ENCODE measurements around the gene VPS52. TPM values are rescaled to one million over a fixed set of nuclear protein-coding genes. Genes with fewer than 3 reads are reported as not detected.

Gene VPS52
- total and polyA plus RNA-seq, 9 of the 15 experiments (the other 6 are each of a cell fraction or from before 2014, with no cell fraction given) = 24.4 to 103 (median 40.2) TPM

DNA sequence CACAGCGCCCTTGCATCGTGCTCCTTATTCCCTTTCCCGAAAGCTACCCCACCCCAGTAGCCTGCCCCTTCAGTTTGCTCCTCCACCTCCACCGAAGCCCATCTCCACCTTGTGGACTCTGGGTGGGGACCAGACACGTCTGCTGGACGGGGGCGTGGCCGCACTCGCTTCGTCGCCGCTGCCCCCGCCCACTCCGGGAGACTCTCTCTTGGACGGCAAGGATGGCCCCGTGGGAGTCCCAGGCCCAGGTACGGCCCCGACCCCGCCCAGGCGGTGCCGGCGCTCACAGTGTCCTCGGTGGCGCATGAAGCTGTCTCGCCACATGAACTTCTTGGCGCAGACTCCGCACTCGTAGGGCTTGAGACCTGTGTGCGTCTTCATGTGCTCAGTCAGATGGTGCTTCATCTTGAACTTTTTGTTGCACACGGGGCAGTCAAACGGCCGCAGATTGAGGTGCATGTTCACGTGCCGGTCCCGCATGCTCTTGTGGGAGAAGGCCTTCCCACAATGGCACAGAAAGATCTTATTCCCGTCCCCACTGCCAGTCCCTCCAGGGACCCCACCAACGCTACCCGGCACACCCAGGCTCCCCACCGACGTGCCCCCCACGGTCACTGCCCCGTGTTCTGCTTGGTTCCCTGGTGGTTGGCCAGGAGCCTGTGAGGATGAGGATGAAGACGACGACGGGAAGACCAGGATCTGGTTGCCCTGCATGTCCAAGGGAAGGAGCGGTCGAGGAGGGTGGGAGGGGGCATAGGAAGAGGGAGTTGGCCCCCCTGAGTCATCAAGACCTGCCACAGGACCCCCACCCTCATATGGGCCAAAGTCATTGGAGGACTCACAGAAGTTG, 43.5 kb upstream of the VPS52 start (continued):
- TF ChIP-seq, protein P1, sequence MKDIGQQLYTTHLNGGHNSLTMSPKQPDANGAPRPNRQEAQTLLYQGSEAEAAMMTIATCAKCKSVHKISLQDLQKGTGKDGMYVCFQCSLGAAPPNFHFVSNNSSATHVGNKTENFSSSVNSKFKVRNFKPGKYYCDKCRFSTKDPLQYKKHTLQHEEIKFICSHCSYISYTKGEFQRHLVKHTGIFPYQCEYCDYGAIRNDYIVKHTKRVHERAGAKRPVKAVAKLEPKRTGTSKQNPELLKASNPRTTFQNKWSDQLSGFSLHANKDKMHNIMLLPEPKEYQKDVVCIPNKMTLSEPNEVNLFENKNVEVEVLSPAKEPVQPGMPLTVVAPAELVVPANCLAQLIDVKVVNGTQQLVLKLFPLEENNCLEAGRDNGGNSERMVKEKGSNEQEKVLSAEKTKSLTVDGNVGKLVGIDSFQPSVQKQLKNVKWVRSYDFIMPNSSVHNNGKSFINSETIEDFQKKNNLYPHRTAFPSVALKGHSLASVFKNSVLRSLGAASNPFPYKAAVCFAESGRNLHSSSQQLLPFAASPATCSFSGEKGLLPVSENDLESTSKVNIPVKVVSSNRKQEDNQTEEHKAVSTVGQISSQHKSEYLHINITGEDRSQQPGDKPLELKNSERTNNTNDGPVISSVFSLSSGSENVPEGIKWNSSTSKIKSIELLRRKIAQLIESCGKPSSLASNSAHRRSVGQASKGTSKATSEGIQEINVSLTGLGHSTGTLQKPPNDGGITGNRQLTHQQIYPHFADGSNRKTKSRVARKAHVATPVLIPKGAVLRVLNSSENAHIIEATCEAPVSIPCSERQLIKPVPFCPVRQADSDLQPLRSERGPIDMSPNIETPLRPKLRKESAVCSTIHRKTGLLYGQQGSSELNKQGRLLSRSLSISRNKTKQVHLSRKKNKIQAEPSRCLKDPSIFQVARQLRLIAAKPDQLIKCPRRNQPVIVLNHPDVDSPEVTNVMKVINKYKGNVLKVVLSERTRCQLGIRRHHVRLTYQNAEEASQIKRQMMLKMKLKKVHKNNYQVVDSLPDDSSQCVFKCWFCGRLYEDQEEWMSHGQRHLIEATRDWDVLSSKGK (CRISPR knock-in tag; IDR thresholded peaks at IDR 0.05) = no peak
- no peak for TF ChIP-seq IFI16 (CRISPR knock-in tag; IDR thresholded peaks at IDR 0.05)
- no peak for TF ChIP-seq TOE1 (IDR thresholded peaks at IDR 0.05; ENCODE audit: borderline replicate concordance)
- TF ChIP-seq TOE1 (CRISPR knock-in tag; IDR thresholded peaks at IDR 0.05; ENCODE audit: borderline replicate concordance, low read depth) = no peak
- no peak for TF ChIP-seq E2F3 (CRISPR knock-in tag; IDR thresholded peaks at IDR 0.05)
- no peak for TF ChIP-seq RB1 (IDR thresholded peaks at IDR 0.05; ENCODE audit: low read depth)
- peak; percentile 12; the same call in 1 of the 2 replicates for TF ChIP-seq CREB1 (IDR thresholded peaks at IDR 0.05)
- TF ChIP-seq CREB1 (CRISPR knock-in tag; IDR thresholded peaks at IDR 0.05) = 0 out of 2 replicates have a peak, but pooled peaks have one; percentile 49
- no peak for TF ChIP-seq ZNF384 (IDR thresholded peaks at IDR 0.05; ENCODE audit: low read depth, low read length)
- no peak for TF ChIP-seq PCBP2 (IDR thresholded peaks at IDR 0.05; ENCODE audit: low read depth, low read length, poor library complexity, severe bottlenecking)
- no peak for TF ChIP-seq SMC3 (conservative IDR thresholded peaks at IDR 0.05; ENCODE audit: insufficient read depth, low read depth, low read length)
- no peak for TF ChIP-seq ZNF507 (tag; conservative IDR thresholded peaks at IDR 0.05)
- TF ChIP-seq EP300 (IDR thresholded peaks at IDR 0.05; ENCODE audit: low read length) = no peak
- TF ChIP-seq, protein P2, sequence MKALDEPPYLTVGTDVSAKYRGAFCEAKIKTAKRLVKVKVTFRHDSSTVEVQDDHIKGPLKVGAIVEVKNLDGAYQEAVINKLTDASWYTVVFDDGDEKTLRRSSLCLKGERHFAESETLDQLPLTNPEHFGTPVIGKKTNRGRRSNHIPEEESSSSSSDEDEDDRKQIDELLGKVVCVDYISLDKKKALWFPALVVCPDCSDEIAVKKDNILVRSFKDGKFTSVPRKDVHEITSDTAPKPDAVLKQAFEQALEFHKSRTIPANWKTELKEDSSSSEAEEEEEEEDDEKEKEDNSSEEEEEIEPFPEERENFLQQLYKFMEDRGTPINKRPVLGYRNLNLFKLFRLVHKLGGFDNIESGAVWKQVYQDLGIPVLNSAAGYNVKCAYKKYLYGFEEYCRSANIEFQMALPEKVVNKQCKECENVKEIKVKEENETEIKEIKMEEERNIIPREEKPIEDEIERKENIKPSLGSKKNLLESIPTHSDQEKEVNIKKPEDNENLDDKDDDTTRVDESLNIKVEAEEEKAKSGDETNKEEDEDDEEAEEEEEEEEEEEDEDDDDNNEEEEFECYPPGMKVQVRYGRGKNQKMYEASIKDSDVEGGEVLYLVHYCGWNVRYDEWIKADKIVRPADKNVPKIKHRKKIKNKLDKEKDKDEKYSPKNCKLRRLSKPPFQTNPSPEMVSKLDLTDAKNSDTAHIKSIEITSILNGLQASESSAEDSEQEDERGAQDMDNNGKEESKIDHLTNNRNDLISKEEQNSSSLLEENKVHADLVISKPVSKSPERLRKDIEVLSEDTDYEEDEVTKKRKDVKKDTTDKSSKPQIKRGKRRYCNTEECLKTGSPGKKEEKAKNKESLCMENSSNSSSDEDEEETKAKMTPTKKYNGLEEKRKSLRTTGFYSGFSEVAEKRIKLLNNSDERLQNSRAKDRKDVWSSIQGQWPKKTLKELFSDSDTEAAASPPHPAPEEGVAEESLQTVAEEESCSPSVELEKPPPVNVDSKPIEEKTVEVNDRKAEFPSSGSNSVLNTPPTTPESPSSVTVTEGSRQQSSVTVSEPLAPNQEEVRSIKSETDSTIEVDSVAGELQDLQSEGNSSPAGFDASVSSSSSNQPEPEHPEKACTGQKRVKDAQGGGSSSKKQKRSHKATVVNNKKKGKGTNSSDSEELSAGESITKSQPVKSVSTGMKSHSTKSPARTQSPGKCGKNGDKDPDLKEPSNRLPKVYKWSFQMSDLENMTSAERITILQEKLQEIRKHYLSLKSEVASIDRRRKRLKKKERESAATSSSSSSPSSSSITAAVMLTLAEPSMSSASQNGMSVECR (CRISPR knock-in tag; IDR thresholded peaks at IDR 0.05) = no peak
- TF ChIP-seq TRIM24 (IDR thresholded peaks at IDR 0.05) = no peak
- TF ChIP-seq, protein P3, sequence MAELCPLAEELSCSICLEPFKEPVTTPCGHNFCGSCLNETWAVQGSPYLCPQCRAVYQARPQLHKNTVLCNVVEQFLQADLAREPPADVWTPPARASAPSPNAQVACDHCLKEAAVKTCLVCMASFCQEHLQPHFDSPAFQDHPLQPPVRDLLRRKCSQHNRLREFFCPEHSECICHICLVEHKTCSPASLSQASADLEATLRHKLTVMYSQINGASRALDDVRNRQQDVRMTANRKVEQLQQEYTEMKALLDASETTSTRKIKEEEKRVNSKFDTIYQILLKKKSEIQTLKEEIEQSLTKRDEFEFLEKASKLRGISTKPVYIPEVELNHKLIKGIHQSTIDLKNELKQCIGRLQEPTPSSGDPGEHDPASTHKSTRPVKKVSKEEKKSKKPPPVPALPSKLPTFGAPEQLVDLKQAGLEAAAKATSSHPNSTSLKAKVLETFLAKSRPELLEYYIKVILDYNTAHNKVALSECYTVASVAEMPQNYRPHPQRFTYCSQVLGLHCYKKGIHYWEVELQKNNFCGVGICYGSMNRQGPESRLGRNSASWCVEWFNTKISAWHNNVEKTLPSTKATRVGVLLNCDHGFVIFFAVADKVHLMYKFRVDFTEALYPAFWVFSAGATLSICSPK (IDR thresholded peaks at IDR 0.05; ENCODE audit: borderline replicate concordance) = no peak
- no peak for TF ChIP-seq ZZZ3 (IDR thresholded peaks at IDR 0.05)
- no peak for TF ChIP-seq NFXL1 (CRISPR knock-in tag; IDR thresholded peaks at IDR 0.05)
- TF ChIP-seq MAFK (IDR thresholded peaks at IDR 0.05; ENCODE audit: low read length) = no peak
- TF ChIP-seq HCFC1 (IDR thresholded peaks at IDR 0.05; ENCODE audit: low read depth, low read length) = no peak
